Measurements from ENCODE around the gene CDH4.

Gene CDH4

DNA sequence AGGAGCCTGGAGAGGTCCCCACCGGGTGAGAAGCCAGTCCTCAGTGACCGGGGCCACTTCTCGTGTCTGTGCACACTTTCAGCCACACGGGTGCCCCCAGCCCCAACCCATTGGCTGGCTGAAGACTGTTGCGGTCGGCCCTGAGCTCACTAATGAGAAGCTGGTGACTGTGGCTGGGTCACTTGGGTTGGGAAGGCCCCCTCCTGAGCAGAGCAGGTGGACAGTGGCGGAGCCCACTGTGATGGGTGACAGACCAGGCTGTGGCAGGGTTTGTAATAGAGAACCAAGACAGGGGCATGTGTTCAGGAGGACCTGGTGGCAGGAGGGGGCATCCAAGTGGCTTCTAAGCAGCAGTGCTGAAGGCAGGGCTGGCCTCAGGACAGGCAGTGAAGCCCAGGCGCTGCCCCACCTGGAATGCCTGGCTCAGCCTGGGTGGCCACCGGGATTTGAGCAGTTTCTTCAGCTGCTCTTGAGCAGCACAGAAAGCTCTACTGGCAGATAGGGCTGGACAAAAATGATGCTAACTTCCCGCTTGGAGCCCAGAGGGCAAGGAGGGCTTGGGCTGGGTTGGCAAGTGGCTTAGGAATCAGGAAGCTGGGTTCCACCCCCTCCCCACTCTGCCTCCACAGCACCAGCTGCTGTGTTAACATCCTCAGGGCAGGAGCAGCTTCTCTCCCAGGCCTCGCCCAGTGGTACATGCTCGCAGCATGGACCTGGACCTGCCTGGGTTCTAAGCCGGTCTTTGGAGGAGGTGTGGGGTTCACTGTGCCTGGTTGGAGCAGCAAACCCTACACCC lies 256.4 kb downstream of the CDH4 start:
- no peak overlapping the region for H3K4me3 ChIP-seq (ENCODE audit: low read depth in 1 of 2, low read length in 1 of 2)
- H3K4me1 ChIP-seq (ENCODE audit: control insufficient read depth in 1 of 2, insufficient read depth in 1 of 2, low read depth in 1 of 2, low read length in 1 of 2): no peaks in the 10 kb centered on the region
- H3K27me3 ChIP-seq: no peaks in the 10 kb centered on the region
- H3K27ac ChIP-seq: no peak overlapping the region
- H3K36me3 ChIP-seq: no peaks in the 10 kb centered on the region
- no peaks in the 10 kb centered on the region for H3K9me3 ChIP-seq
- TF ChIP-seq, protein P1, sequence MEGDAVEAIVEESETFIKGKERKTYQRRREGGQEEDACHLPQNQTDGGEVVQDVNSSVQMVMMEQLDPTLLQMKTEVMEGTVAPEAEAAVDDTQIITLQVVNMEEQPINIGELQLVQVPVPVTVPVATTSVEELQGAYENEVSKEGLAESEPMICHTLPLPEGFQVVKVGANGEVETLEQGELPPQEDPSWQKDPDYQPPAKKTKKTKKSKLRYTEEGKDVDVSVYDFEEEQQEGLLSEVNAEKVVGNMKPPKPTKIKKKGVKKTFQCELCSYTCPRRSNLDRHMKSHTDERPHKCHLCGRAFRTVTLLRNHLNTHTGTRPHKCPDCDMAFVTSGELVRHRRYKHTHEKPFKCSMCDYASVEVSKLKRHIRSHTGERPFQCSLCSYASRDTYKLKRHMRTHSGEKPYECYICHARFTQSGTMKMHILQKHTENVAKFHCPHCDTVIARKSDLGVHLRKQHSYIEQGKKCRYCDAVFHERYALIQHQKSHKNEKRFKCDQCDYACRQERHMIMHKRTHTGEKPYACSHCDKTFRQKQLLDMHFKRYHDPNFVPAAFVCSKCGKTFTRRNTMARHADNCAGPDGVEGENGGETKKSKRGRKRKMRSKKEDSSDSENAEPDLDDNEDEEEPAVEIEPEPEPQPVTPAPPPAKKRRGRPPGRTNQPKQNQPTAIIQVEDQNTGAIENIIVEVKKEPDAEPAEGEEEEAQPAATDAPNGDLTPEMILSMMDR (IDR thresholded peaks at IDR 0.05): no peak

DNA sequence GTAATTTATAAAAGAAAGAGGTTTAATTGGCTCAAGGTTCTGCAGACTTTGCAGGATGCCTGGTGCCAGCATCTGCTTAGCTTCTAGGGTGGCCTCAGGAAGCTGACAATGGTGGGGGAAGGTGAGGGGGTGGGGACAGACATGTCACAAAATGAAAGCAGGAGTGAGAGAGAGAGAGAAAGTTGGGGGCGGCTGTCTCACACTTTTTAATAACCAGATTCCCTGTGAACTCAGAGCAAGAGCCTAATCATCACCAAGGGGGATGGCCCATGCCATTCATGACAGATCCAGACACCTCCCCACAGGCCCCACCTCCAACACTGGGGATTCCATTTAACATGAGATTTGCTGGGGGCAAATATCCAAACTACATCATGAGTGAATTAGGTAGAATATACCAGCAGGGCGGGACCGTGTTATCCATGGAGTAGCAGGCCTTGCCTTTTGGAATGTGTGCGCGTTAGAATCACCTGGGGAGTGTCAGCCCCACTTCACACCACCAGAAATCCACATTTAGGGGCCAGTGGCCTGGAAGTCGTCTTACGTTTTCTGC lies 258.8 kb downstream of the CDH4 start:
- TF ChIP-seq, protein P1 (IDR thresholded peaks at IDR 0.05): no peak
- no peak overlapping the region for H3K27ac ChIP-seq
- H3K36me3 ChIP-seq: no peaks in the 10 kb centered on the region
- H3K4me3 ChIP-seq (ENCODE audit: low read depth in 1 of 2, low read length in 1 of 2): no peak overlapping the region
- H3K27me3 ChIP-seq: no peaks in the 10 kb centered on the region
- no peaks in the 10 kb centered on the region for H3K4me1 ChIP-seq (ENCODE audit: control insufficient read depth in 1 of 2, insufficient read depth in 1 of 2, low read depth in 1 of 2, low read length in 1 of 2)
- no peaks in the 10 kb centered on the region for H3K9me3 ChIP-seq

DNA sequence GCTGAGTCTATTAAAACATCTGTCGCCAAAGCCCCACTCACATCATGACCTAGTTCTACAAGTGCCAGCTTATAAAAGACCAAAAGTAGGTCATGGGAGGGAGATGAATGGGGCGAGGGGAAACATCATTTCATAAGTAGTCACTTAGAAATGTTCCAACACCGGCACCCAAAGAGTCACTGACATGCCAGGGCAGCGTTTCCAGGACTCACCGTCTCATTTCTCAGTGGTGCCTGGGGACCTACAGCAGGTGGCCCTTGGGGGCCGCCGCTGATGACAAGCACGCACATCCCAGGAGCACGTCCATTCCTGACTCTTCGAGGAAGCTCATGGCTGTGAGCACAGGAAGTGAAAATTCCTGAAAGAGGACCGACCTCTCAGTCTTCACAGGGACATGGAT lies 260.4 kb downstream of the CDH4 start:
- H3K36me3 ChIP-seq: no peaks in the 10 kb centered on the region
- no peak overlapping the region for H3K27ac ChIP-seq
- H3K27me3 ChIP-seq: no peaks in the 10 kb centered on the region
- TF ChIP-seq, protein P1 (IDR thresholded peaks at IDR 0.05): no peak
- H3K9me3 ChIP-seq: no peaks in the 10 kb centered on the region
- no peaks in the 10 kb centered on the region for H3K4me1 ChIP-seq (ENCODE audit: control insufficient read depth in 1 of 2, insufficient read depth in 1 of 2, low read depth in 1 of 2, low read length in 1 of 2)
- no peak overlapping the region for H3K4me3 ChIP-seq (ENCODE audit: low read depth in 1 of 2, low read length in 1 of 2)

DNA sequence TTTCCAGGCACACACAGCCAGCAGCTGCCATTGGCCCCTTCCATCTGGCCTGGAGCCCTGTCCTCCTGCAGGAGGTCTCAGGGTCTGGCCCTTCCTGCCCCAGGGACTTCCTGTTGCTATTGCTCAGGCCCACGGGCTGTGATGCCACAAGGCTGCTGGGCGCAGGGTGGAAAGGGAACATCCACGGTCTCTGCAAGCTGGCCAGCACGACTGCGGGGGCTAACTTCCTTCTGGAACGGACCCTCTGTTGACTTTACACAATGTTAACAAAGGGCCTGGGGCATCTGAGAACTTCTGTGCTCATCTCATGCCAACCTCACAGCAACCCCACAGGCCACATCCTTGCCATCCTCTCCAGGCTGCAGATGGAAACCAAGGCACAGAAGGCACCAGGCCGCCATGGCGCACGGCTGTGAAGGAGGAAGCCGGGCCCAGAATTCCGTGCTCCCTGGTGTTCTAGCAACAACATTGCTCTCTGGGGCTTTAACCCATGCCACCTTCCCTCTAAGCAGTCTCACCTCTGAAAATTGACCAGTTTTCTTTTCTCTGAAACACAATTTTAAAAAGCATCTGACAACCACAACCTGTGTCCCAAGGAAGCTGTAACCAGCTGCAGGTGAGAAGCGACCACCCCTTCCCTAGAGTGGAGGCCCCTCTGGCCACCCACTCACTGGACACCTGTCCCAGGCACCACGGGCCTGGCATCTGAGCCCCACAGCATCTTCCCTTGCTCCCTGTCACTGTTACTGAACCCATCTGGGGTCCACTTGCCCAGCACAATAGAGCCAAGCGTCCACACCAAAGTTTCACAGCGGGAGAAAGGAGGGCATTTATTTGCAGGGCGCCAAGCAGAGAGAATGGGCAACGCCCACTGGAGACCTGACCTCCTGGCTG lies 261.3 kb downstream of the CDH4 start:
- Histone ChIP-seq H3K36me3 (no peaks in the 10 kb centered on the region), H3K27me3 (no peaks in the 10 kb centered on the region), H3K4me3 (ENCODE audit: low read depth in 1 of 2, low read length in 1 of 2) (no peak overlapping the region), H3K4me1 (ENCODE audit: control insufficient read depth in 1 of 2, insufficient read depth in 1 of 2, low read depth in 1 of 2, low read length in 1 of 2) (no peaks in the 10 kb centered on the region), H3K27ac (no peak overlapping the region), H3K9me3 (no peaks in the 10 kb centered on the region)
- TF ChIP-seq, protein P1 (IDR thresholded peaks at IDR 0.05): no peak

DNA sequence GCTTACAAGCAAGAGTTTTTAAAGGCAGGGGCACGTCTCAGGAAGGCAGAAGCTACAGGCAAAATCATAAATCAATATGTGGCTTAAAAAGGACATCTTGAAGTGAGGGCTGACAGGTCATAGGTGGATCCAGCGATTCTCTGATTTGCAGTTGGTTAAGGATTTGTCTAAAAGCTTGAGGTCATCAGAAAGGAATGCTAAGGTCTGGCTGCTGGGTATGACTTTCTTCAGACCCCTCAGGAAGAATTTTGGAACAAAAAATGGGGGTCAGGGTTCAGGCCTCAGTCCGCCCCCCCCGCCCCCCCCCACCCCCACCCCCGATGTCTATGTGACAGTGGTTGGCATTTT lies 261.9 kb downstream of the CDH4 start:
- Histone ChIP-seq H3K4me1 (ENCODE audit: control insufficient read depth in 1 of 2, insufficient read depth in 1 of 2, low read depth in 1 of 2, low read length in 1 of 2) (no peaks in the 10 kb centered on the region), H3K9me3 (no peaks in the 10 kb centered on the region), H3K4me3 (ENCODE audit: low read depth in 1 of 2, low read length in 1 of 2) (no peak overlapping the region), H3K27ac (no peak overlapping the region), H3K27me3 (no peaks in the 10 kb centered on the region), H3K36me3 (no peaks in the 10 kb centered on the region)
- TF ChIP-seq, protein P1 (IDR thresholded peaks at IDR 0.05): no peak
